Heart right ventricle (tissue), 16 donors: ENCODE data around the gene KIF11. TPM values are rescaled to one million over a fixed set of nuclear protein-coding genes. Genes with fewer than 3 reads are reported as not detected.

Experiments used
- ATAC-seq, 8 donors: fragments of 200-7000 bp; cut with Tn5 transposase; one replicate each; pipeline ENCODE4 v1.9.1; 2020; ENCODE audit warnings: mild to moderate bottlenecking in 8 of 8, moderate library complexity in 8 of 8, moderate number of reproducible peaks in 1 of 8
- DNase-seq, 2 donors: peaks; one replicate each; pipeline ENCODE4 v3.0.0-alpha.2; 2020
- H3K27ac ChIP-seq, 10 donors: fragments of 200-600 bp; sonication (generic) in 2 of 10; one replicate each; pipeline versions ENCODE4 v1.5.0 to v1.8.0; 2020 to 2022; ENCODE audit warnings: mild to moderate bottlenecking in 3 of 10
- H3K27me3 ChIP-seq, 7 donors: fragments of 200-600 bp; one replicate each; pipeline ENCODE4 v1.8.0; 2021 to 2022; ENCODE audit warnings: mild to moderate bottlenecking in 2 of 7
- H3K36me3 ChIP-seq, 9 donors: fragments of 200-600 bp; sonication (generic) in 1 of 9; one replicate each; pipeline versions ENCODE4 v1.5.0 to v1.8.0; 2020 to 2022; ENCODE audit warnings: mild to moderate bottlenecking in 2 of 9
- H3K4me1 ChIP-seq, 9 donors: fragments of 200-600 bp; sonication (generic) in 1 of 9; one replicate each; pipeline versions ENCODE4 v1.5.0 to v1.8.0; 2020 to 2022; ENCODE audit warnings: mild to moderate bottlenecking in 4 of 9
- H3K4me3 ChIP-seq, 10 donors: fragments of 200-600 bp; sonication (generic) in 2 of 10; one replicate each; pipeline versions ENCODE4 v1.5.0 to v1.8.0; 2020 to 2022; ENCODE audit warnings: mild to moderate bottlenecking in 7 of 10, moderate library complexity in 2 of 10
- H3K9me3 ChIP-seq, 11 donors: fragments of 200-600 bp in 10 of 11; sonication (generic) in 2 of 11; one replicate each; pipeline versions ENCODE4 v1.5.0 to v1.8.0; 2013 to 2022; ENCODE audit warnings: mild to moderate bottlenecking in 2 of 11, control low read depth in 1 of 11, moderate library complexity in 1 of 11
- WGBS, 2 donors: extraction: QIAGEN DNeasy Blood & Tissue Kit; methylation state at CpG; one replicate each; pipeline ENCODE4 v1.1.7; 2013; ENCODE audit warnings: inconsistent platforms in 1 of 2; 5-methylcytosine and 5-hydroxymethylcytosine counted together
- intact Hi-C, 10 donors: fragments of 100-400 bp; cut with DNase I; formaldehyde crosslinking; loops; one replicate each; pipeline versions ENCODE4 v1.11.1 to v1.14.2; 2022
- polyA plus RNA-seq, 2 donors: library from polyadenylated mRNA; stranded (reverse); fragments of 200-250 nt; gene quantifications; one replicate each; pipeline ENCODE4 v1.2.3, GENCODE V29; 2013
- total RNA-seq, 10 donors: library from RNA; stranded (reverse); fragmentation: NEBNext Ultra II Directional in 3 of 10; extraction: Animal tissue kit (Norgen Biotek cat#: 25700) in 3 of 10; gene quantifications; one replicate each; pipeline versions ENCODE4 v1.2.1 to v1.2.4, GENCODE V29; 2021 to 2023
- TF ChIP-seq, protein P1 (sequence below), 9 donors: fragments of 200-600 bp; sonication (generic) in 2 of 9; IDR thresholded peaks; one replicate each; pipeline versions ENCODE4 v1.5.0 to v1.8.0; 2021 to 2022; ENCODE audit warnings: antibody characterized with exemption in 9 of 9, mild to moderate bottlenecking in 5 of 9, moderate library complexity in 1 of 9
- donor health status: Arrhythmogenic right ventricular cardiomyopathy.
- donor health status: ischemic (EF 13 %, LVEDD 7.1; RV severe dilation, severe dysfunction).
- donor health status: healthy with polysubstance abuse.
- donor health status: DM: no; HTN: yes; CAD: no.
- donor health status: DM: no; HTN: no; CAD: no.
- donor health status: ischemic (EF 25% LVEDD 6.9; RV normal size, moderate dysfunction).
- donor health status: ischemic (EF 25% LVEDD 5.7; RV mildly dilated, moderate dysfunction).
- donor health status: healthy.
- donor health status: DM: yes; HTN: yes; CAD: no.
- donor health status: Ischemic cardiomyopathy.
- donor health status: ischemic (EF 35%, LVEDD 5.7; RV mildly dilated, moderate dysfunction).
- donor health status: nonischemic (EF 11% LVEDD 7.7; RV severe dilation, severe dysfunction).
- donor health status: DM: yes; HTN: yes; CAD: no.
- donor health status: PGD.
- donor health status: ischemic (EF 29% LVEDD 5.4; RV normal size, mild dysfunction).
- donor health status: nonischemic (EF 23%, LVEDD 6.1; RV moderate dilation, normal function).

KIF11 gene
- total and polyA plus RNA-seq, 12 donors = 0.20 to 4.4 (median 0.74) TPM

DNA sequence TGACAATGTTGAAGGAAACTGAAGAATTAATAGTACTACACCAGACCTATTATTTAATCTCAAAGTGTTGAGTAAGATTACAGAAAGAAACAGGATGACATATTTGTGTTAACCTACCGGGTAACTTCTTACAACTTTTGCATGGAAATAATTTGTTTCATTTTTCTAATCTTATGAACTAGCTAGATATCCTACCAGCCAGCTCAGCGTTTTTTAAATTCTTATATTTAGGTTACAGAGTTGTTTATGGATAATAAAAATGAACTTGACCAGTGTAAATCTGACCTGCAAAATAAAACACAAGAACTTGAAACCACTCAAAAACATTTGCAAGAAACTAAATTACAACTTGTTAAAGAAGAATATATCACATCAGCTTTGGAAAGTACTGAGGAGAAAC, 37.0 kb downstream of the KIF11 start:
- no peak overlapping the region for H3K4me3 ChIP-seq
- ATAC-seq (no peak), DNase-seq (no peak)
- TF ChIP-seq, protein P1, sequence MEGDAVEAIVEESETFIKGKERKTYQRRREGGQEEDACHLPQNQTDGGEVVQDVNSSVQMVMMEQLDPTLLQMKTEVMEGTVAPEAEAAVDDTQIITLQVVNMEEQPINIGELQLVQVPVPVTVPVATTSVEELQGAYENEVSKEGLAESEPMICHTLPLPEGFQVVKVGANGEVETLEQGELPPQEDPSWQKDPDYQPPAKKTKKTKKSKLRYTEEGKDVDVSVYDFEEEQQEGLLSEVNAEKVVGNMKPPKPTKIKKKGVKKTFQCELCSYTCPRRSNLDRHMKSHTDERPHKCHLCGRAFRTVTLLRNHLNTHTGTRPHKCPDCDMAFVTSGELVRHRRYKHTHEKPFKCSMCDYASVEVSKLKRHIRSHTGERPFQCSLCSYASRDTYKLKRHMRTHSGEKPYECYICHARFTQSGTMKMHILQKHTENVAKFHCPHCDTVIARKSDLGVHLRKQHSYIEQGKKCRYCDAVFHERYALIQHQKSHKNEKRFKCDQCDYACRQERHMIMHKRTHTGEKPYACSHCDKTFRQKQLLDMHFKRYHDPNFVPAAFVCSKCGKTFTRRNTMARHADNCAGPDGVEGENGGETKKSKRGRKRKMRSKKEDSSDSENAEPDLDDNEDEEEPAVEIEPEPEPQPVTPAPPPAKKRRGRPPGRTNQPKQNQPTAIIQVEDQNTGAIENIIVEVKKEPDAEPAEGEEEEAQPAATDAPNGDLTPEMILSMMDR (IDR thresholded peaks at IDR 0.05) = no peak
- H3K4me1 ChIP-seq = no peaks in the 10 kb centered on the region
- 95 to 99% methylated on average over 2 of the region's 2 CpGs for WGBS, 2 donors
- no peak overlapping the region for H3K27ac ChIP-seq
- H3K36me3 ChIP-seq = peaks cover 0 to 62% (median 0%) of the 10 kb centered on the region in 9 donors
- intact Hi-C loops = no loop called here
- H3K27me3 ChIP-seq = no peaks in the 10 kb centered on the region
- H3K9me3 ChIP-seq = peaks cover 0 to 12% (median 0%) of the 10 kb centered on the region in 11 donors

DNA sequence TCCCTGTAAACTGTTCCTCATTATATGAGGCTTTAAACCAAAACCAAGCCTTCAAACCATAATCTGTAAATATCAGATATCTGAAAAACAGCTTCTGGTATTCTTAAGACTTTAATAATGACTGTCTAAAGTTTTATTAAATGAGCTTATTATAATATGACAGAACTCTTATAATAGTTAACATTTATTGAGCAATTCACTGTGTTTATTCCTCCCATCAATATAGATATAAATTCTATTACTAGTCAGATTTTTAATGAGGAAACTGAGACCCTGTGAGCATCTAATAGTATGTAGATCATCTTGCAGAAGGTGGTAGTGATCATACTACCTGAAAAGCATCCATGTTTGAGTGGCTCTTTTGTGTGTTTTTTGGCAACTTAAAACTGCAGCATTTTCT, 45.1 kb downstream of the KIF11 start:
- Histone ChIP-seq H3K9me3 (peaks cover 0 to 7% (median 0%) of the 10 kb centered on the region in 11 donors), H3K36me3 (peaks cover 0 to 63% (median 0%) of the 10 kb centered on the region in 9 donors), H3K27ac (no peak overlapping the region), H3K27me3 (no peaks in the 10 kb centered on the region), H3K4me3 (no peak overlapping the region), H3K4me1 (no peaks in the 10 kb centered on the region)
- intact Hi-C loops = no loop called here
- ATAC-seq = no peak
- no peak for DNase-seq
- TF ChIP-seq, protein P1 (IDR thresholded peaks at IDR 0.05) = no peak

DNA sequence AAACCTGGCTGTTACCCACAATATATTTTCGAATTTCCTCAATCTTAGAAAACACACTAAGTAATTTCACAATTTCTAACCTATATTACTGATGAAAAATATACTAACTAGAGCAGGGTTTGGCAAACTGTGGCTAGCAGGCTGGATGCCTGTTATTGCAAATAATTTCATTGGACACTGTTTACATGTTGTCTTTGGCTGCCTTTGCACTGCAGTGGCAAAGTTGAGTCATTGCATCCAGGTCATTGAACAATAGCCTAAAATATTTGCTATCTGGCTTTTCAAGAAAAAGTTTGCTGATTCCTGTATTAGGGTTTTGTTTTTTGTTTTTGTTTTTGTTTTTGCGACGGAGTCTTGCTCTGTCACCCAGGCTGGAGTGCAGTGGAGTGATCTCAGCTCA, 47.2 kb downstream of the KIF11 start:
- no peak for ATAC-seq
- intact Hi-C loops = no loop called here
- Histone ChIP-seq H3K9me3 (peaks cover 0 to 7% (median 0%) of the 10 kb centered on the region in 11 donors), H3K4me1 (no peaks in the 10 kb centered on the region), H3K27me3 (no peaks in the 10 kb centered on the region), H3K27ac (no peak overlapping the region), H3K4me3 (no peak overlapping the region), H3K36me3 (peaks cover 0 to 48% (median 0%) of the 10 kb centered on the region in 9 donors)
- 95 to 98% methylated on average over 3 of the region's 3 CpGs for WGBS, 2 donors
- DNase-seq = no peak
- TF ChIP-seq, protein P1 (IDR thresholded peaks at IDR 0.05) = no peak

DNA sequence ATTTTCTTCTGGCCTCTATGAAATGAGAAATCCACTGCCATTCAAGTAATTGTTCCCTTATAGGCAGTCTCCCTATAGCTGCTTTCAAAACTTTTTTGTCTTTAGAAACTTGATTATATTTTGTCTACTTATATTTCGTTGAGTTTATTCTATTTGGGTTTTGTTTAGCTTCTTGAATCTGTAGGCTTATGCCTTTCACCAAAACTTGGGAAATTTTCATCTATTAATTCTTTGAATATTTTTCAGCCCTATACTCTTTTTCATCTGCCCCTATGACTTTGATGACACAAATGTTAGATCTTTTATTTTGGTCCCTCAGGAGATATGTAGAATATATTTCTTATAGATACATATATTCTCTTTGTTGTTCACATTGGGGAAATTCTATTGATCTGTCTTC, 48.6 kb downstream of the KIF11 start:
- Histone ChIP-seq H3K9me3 (peaks cover 0 to 7% (median 0%) of the 10 kb centered on the region in 11 donors), H3K27me3 (no peaks in the 10 kb centered on the region), H3K36me3 (peaks cover 0 to 56% (median 0%) of the 10 kb centered on the region in 9 donors), H3K27ac (no peak overlapping the region), H3K4me3 (no peak overlapping the region), H3K4me1 (no peaks in the 10 kb centered on the region)
- DNase-seq (no peak), ATAC-seq (no peak)
- intact Hi-C loops = no loop called here
- TF ChIP-seq, protein P1 (IDR thresholded peaks at IDR 0.05) = no peak
- 55 to 76% methylated on average over 1 of the region's 1 CpG for WGBS, 2 donors
